ENCODE results near the gene ANKRD13B. TPM values are rescaled to one million over a fixed set of nuclear protein-coding genes. Genes with fewer than 3 reads are reported as not detected.
"Not testable (repeated sequence)": the region's sequence is repeated elsewhere in the genome, so short reads cannot be mapped to it uniquely, and the experiment has no call there.

The ANKRD13B gene
- total RNA-seq, 2 donors from 2014 or later: 2.7 to 30.0 TPM

GRCh38 chr17:29555840-29556239 is 37.1 kb upstream of the ANKRD13B start:
- no peak for DNase-seq (ENCODE audit: low spot score)

GRCh38 chr17:29557085-29557738 is 35.7 kb upstream of the ANKRD13B start:
- Histone ChIP-seq H3K36me3 (no peaks in the 10 kb centered on the region), H3K4me1 (replicated peaks) (no peaks in the 10 kb centered on the region), H3K27me3 (replicated peaks; ENCODE audit: insufficient read depth) (no peaks in the 10 kb centered on the region), H3K27ac (no peak overlapping the region), H3K9me3 (no peaks in the 10 kb centered on the region), H3K4me3 (no peak overlapping the region)
- no peak for DNase-seq (ENCODE audit: low spot score)
- 82% methylated on average over 1 of the region's 1 CpG for WGBS
- intact Hi-C loops (cut with DNase I): no loop called here
- TF ChIP-seq CTCF (IDR thresholded peaks at IDR 0.05) (no peak), POLR2A (IDR thresholded peaks at IDR 0.05) (no peak), POLR2AphosphoS5 (IDR thresholded peaks at IDR 0.05) (no peak)

More at GRCh38 chr17:29555840-29556239, 37.1 kb upstream of the ANKRD13B start:
- Histone ChIP-seq H3K9me3 (no peaks in the 10 kb centered on the region), H3K4me1 (replicated peaks) (no peaks in the 10 kb centered on the region), H3K27me3 (replicated peaks; ENCODE audit: insufficient read depth) (no peaks in the 10 kb centered on the region), H3K36me3 (no peaks in the 10 kb centered on the region), H3K27ac (no peak overlapping the region), H3K4me3 (no peak overlapping the region)
- WGBS: 62% methylated on average over 3 of the region's 3 CpGs
- intact Hi-C loops (cut with DNase I): no loop called here
- TF ChIP-seq POLR2AphosphoS5 (IDR thresholded peaks at IDR 0.05) (no peak), CTCF (IDR thresholded peaks at IDR 0.05) (no peak), POLR2A (IDR thresholded peaks at IDR 0.05) (no peak)

GRCh38 chr17:29557739-29558116 is 35.2 kb upstream of the ANKRD13B start:
- no peak overlapping the region for H3K4me3 ChIP-seq
- no peak overlapping the region for H3K27ac ChIP-seq
- intact Hi-C loops (cut with DNase I): no loop called here
- TF ChIP-seq CTCF (IDR thresholded peaks at IDR 0.05) (no peak), POLR2A (IDR thresholded peaks at IDR 0.05) (no peak), POLR2AphosphoS5 (IDR thresholded peaks at IDR 0.05) (no peak)
- H3K36me3 ChIP-seq: no peaks in the 10 kb centered on the region
- no peaks in the 10 kb centered on the region for H3K4me1 ChIP-seq (replicated peaks)
- H3K9me3 ChIP-seq: no peaks in the 10 kb centered on the region
- DNase-seq (ENCODE audit: low spot score): no peak
- no peaks in the 10 kb centered on the region for H3K27me3 ChIP-seq (replicated peaks; ENCODE audit: insufficient read depth)

GRCh38 chr17:29558139-29558538 is 34.8 kb upstream of the ANKRD13B start:
- 97% methylated on average over 5 of the region's 5 CpGs for WGBS
- H3K27ac ChIP-seq; DNase-seq (ENCODE audit: low spot score); H3K27me3 ChIP-seq (replicated peaks; ENCODE audit: insufficient read depth); H3K4me3 ChIP-seq; H3K9me3 ChIP-seq; H3K4me1 ChIP-seq (replicated peaks); intact Hi-C loops (cut with DNase I); H3K36me3 ChIP-seq: not testable (repeated sequence)

GRCh38 chr17:29559640-29560039 is 33.3 kb upstream of the ANKRD13B start:
- no peak overlapping the region for H3K27ac ChIP-seq
- H3K36me3 ChIP-seq: no peaks in the 10 kb centered on the region
- intact Hi-C loops (cut with DNase I): no loop called here
- no peak for TF ChIP-seq POLR2AphosphoS5 (IDR thresholded peaks at IDR 0.05)
- TF ChIP-seq POLR2A (IDR thresholded peaks at IDR 0.05): no peak
- no peak for TF ChIP-seq CTCF (IDR thresholded peaks at IDR 0.05)
- 62% methylated on average over 2 of the region's 2 CpGs for WGBS
- H3K27me3 ChIP-seq (replicated peaks; ENCODE audit: insufficient read depth): no peaks in the 10 kb centered on the region
- DNase-seq (ENCODE audit: low spot score): no peak
- no peak overlapping the region for H3K4me3 ChIP-seq
- no peaks in the 10 kb centered on the region for H3K4me1 ChIP-seq (replicated peaks)
- no peaks in the 10 kb centered on the region for H3K9me3 ChIP-seq
